ENCODE data around the gene NGFR.
A peak's percentile ranks its signal among the peaks of the same experiment; 100 is the strongest.
"Not testable (repeated sequence)": the region's sequence is repeated elsewhere in the genome, so short reads cannot be mapped to it uniquely, and the experiment has no call there.

The NGFR gene

GRCh38 chr17:49545806-49546545 lies 50.9 kb downstream of the NGFR start:
- H3K36me3 Mint-ChIP-seq (ENCODE audit: low read depth): no peaks in the 10 kb centered on the region
- H3K9me3 Mint-ChIP-seq: peaks cover 12% of the 10 kb centered on the region
- no peak overlapping the region for H3K4me3 Mint-ChIP-seq
- H3K4me1 Mint-ChIP-seq (ENCODE audit: low read depth): peaks cover 4% of the 10 kb centered on the region
- H3K27me3 Mint-ChIP-seq: peaks cover 46% of the 10 kb centered on the region
- intact Hi-C loops (cut with micrococcal nuclease): no loop called here
- no peak overlapping the region for H3K27ac Mint-ChIP-seq

GRCh38 chr17:49546546-49547535 lies 51.7 kb downstream of the NGFR start:
- Mint-ChIP-seq H3K9me3 (peaks cover 12% of the 10 kb centered on the region), H3K36me3 (ENCODE audit: low read depth) (no peaks in the 10 kb centered on the region), H3K4me1 (ENCODE audit: low read depth) (peaks cover 4% of the 10 kb centered on the region), H3K4me3 (no peak overlapping the region), H3K27me3 (peaks cover 39% of the 10 kb centered on the region), H3K27ac (no peak overlapping the region)
- intact Hi-C loops (cut with micrococcal nuclease): no loop called here

GRCh38 chr17:49547566-49547965 lies 52.5 kb downstream of the NGFR start:
- Mint-ChIP-seq H3K27ac (no peak overlapping the region), H3K27me3 (peaks cover 36% of the 10 kb centered on the region), H3K36me3 (ENCODE audit: low read depth) (no peaks in the 10 kb centered on the region), H3K9me3 (peaks cover 12% of the 10 kb centered on the region), H3K4me3 (no peak overlapping the region), H3K4me1 (ENCODE audit: low read depth) (peaks cover 4% of the 10 kb centered on the region)
- intact Hi-C loops (cut with micrococcal nuclease): no loop called here

GRCh38 chr17:49548051-49548505 lies 53.0 kb downstream of the NGFR start:
- Mint-ChIP-seq H3K27me3 (peaks cover 36% of the 10 kb centered on the region), H3K4me3 (no peak overlapping the region), H3K36me3 (ENCODE audit: low read depth) (no peaks in the 10 kb centered on the region), H3K27ac (peak overlapping the region; percentile 15), H3K4me1 (ENCODE audit: low read depth) (peaks cover 4% of the 10 kb centered on the region), H3K9me3 (peaks cover 12% of the 10 kb centered on the region)
- intact Hi-C loops (cut with micrococcal nuclease): loop anchor here (2.0 kb wide), 1 partner anchor 113 kb away; no protein-coding TSS in a partner anchor

GRCh38 chr17:49548506-49549310 lies 53.6 kb downstream of the NGFR start:
- peaks cover 35% of the 10 kb centered on the region for H3K27me3 Mint-ChIP-seq
- H3K36me3 Mint-ChIP-seq (ENCODE audit: low read depth): no peaks in the 10 kb centered on the region
- peaks cover 9% of the 10 kb centered on the region for H3K9me3 Mint-ChIP-seq
- H3K27ac Mint-ChIP-seq: peak overlapping the region; percentile 15
- no peak overlapping the region for H3K4me3 Mint-ChIP-seq
- intact Hi-C loops (cut with micrococcal nuclease): loop anchor here (2.0 kb wide), 1 partner anchor 114 kb away; no protein-coding TSS in a partner anchor
- peaks cover 8% of the 10 kb centered on the region for H3K4me1 Mint-ChIP-seq (ENCODE audit: low read depth)

- peaks cover 12% of the 10 kb centered on the region for H3K4me1 Mint-ChIP-seq (ENCODE audit: low read depth)
- H3K27ac Mint-ChIP-seq: no peak overlapping the region
- no peaks in the 10 kb centered on the region for H3K36me3 Mint-ChIP-seq (ENCODE audit: low read depth)
- H3K9me3 Mint-ChIP-seq: peaks cover 3% of the 10 kb centered on the region
- no peak overlapping the region for H3K4me3 Mint-ChIP-seq
- peaks cover 31% of the 10 kb centered on the region for H3K27me3 Mint-ChIP-seq
- intact Hi-C loops (cut with micrococcal nuclease): loop anchor here (2.0 kb wide), 1 partner anchor 114 kb away; no protein-coding TSS in a partner anchor
Measured at GRCh38 chr17:49549311-49549605, 54.2 kb downstream of the NGFR start.

- no peaks in the 10 kb centered on the region for H3K36me3 Mint-ChIP-seq (ENCODE audit: low read depth)
- no peak overlapping the region for H3K4me3 Mint-ChIP-seq
- H3K27ac Mint-ChIP-seq: no peak overlapping the region
- intact Hi-C loops (cut with micrococcal nuclease): loop anchor here (2.0 kb wide), 1 partner anchor 115 kb away; no protein-coding TSS in a partner anchor
- H3K27me3 Mint-ChIP-seq: peaks cover 28% of the 10 kb centered on the region
- H3K9me3 Mint-ChIP-seq: no peaks in the 10 kb centered on the region
- H3K4me1 Mint-ChIP-seq (ENCODE audit: low read depth): peaks cover 12% of the 10 kb centered on the region
Measured at GRCh38 chr17:49549691-49550678, 54.9 kb downstream of the NGFR start.

- H3K27ac Mint-ChIP-seq; intact Hi-C loops (cut with micrococcal nuclease); H3K36me3 Mint-ChIP-seq (ENCODE audit: low read depth); H3K4me3 Mint-ChIP-seq; H3K9me3 Mint-ChIP-seq: not testable (repeated sequence)
- Mint-ChIP-seq H3K4me1 (ENCODE audit: low read depth) (peaks cover 12% of the 10 kb centered on the region), H3K27me3 (peaks cover 25% of the 10 kb centered on the region)
Measured at GRCh38 chr17:49550764-49551163, 55.7 kb downstream of the NGFR start.

GRCh38 chr17:49551221-49552069 lies 56.4 kb downstream of the NGFR start:
- H3K27ac Mint-ChIP-seq: no peak overlapping the region
- no peaks in the 10 kb centered on the region for H3K36me3 Mint-ChIP-seq (ENCODE audit: low read depth)
- no peak overlapping the region for H3K4me3 Mint-ChIP-seq
- peaks cover 19% of the 10 kb centered on the region for H3K4me1 Mint-ChIP-seq (ENCODE audit: low read depth)
- intact Hi-C loops (cut with micrococcal nuclease): no loop called here
- no peaks in the 10 kb centered on the region for H3K9me3 Mint-ChIP-seq
- peaks cover 26% of the 10 kb centered on the region for H3K27me3 Mint-ChIP-seq

- H3K4me1 Mint-ChIP-seq (ENCODE audit: low read depth): peaks cover 20% of the 10 kb centered on the region
- no peak overlapping the region for H3K4me3 Mint-ChIP-seq
- peaks cover 22% of the 10 kb centered on the region for H3K27me3 Mint-ChIP-seq
- intact Hi-C loops (cut with micrococcal nuclease): no loop called here
- no peaks in the 10 kb centered on the region for H3K9me3 Mint-ChIP-seq
- no peak overlapping the region for H3K27ac Mint-ChIP-seq
- H3K36me3 Mint-ChIP-seq (ENCODE audit: low read depth): no peaks in the 10 kb centered on the region
Measured at GRCh38 chr17:49552070-49552751, 57.1 kb downstream of the NGFR start.

GRCh38 chr17:49553676-49554335 lies 58.7 kb downstream of the NGFR start:
- Mint-ChIP-seq H3K36me3 (ENCODE audit: low read depth) (no peaks in the 10 kb centered on the region), H3K27me3 (peaks cover 20% of the 10 kb centered on the region), H3K9me3 (no peaks in the 10 kb centered on the region)

More at GRCh38 chr17:49553676-49554335, 58.7 kb downstream of the NGFR start:
- no peak overlapping the region for H3K27ac Mint-ChIP-seq
- peaks cover 22% of the 10 kb centered on the region for H3K4me1 Mint-ChIP-seq (ENCODE audit: low read depth)
- H3K4me3 Mint-ChIP-seq: no peak overlapping the region
- intact Hi-C loops (cut with micrococcal nuclease): no loop called here

Measured in dendritic cell treated with granulocyte-macrophage colony-stimulating factor and Interleukin-4, amounts not matched to agents 40 ng/mL and 50 ng/mL, for 4 days (primary cell).